Bronchial epithelial cell (primary cell): ENCODE measurements around the gene IQCN. TPM values are rescaled to one million over a fixed set of nuclear protein-coding genes. Genes with fewer than 3 reads are reported as not detected.

ENCODE experiments used
- DNase-seq: peaks from one replicate; pipeline ENCODE4 v3.0.0-alpha.2; 2010; ENCODE audit warnings: low read depth
- FAIRE-seq: peaks from 2 replicates; lab custom pipeline; 2011; peaks lifted over from hg19 to GRCh38; lab: Jason Lieb, UNC
- H3K27me3 ChIP-seq: 2 replicates; pipeline ENCODE4 v1.5.1; 2011; ENCODE audit warnings: low read length; ENCODE audit not compliant: control insufficient read depth, insufficient read depth
- H3K36me3 ChIP-seq: 2 replicates; pipeline ENCODE4 v1.5.1; 2011; ENCODE audit warnings: low read length; ENCODE audit not compliant: control insufficient read depth, insufficient read depth
- H3K4me3 ChIP-seq: 2 replicates; pipeline ENCODE4 v1.5.1; 2011; ENCODE audit warnings: mild to moderate bottlenecking, low read depth, low read length, control low read depth
- total RNA-seq: library from RNA; depleted of rRNA; stranded (reverse); fragments of >200 nt; gene quantifications from 2 replicates; pipeline ENCODE4 v1.2.1, GENCODE V29; 2014
- TF ChIP-seq, protein P1 (sequence below): IDR thresholded peaks from 2 replicates; pipeline ENCODE4 v1.5.1; 2011; ENCODE audit warnings: mild to moderate bottlenecking, moderate library complexity, low read length, control low read depth, inconsistent platforms; ENCODE audit not compliant: insufficient read depth, severe bottlenecking

The IQCN gene
- total RNA-seq, 1 donor from 2014 or later: not detected

DNA sequence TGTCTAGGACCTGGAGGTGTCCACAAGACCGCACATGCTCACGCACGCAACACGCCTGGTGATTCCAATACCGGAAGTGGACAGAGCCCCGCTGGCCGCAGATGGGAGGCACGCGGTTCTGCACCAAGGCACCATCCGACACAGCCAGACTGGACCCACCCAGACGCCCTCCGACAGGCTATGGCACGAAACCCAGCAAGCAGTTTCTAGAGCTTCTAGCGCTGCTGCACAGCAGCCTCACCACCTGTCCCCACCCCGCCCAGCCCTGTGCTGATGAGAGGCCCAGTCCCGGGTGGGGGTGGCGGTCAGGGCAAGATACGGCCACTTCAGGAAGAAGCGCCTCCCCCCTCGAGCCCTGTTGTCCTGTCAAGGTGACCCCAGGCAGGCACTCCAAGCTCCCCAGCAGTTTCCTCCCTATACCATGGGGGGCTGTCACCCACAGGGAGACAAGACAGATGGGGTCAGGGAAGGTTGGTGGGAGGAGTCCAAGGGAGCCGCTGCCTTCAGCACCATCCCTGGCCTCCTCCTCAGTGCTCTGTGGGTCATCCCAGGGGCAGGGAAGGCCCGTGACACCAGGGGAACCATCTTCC lies 37.3 kb upstream of the IQCN start:
- TF ChIP-seq, protein P1, sequence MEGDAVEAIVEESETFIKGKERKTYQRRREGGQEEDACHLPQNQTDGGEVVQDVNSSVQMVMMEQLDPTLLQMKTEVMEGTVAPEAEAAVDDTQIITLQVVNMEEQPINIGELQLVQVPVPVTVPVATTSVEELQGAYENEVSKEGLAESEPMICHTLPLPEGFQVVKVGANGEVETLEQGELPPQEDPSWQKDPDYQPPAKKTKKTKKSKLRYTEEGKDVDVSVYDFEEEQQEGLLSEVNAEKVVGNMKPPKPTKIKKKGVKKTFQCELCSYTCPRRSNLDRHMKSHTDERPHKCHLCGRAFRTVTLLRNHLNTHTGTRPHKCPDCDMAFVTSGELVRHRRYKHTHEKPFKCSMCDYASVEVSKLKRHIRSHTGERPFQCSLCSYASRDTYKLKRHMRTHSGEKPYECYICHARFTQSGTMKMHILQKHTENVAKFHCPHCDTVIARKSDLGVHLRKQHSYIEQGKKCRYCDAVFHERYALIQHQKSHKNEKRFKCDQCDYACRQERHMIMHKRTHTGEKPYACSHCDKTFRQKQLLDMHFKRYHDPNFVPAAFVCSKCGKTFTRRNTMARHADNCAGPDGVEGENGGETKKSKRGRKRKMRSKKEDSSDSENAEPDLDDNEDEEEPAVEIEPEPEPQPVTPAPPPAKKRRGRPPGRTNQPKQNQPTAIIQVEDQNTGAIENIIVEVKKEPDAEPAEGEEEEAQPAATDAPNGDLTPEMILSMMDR: no peak
- DNase-seq (no peak), FAIRE-seq (no peak)
- Histone ChIP-seq H3K27me3 (no peaks in the 10 kb centered on the region), H3K36me3 (peaks cover 26% of the 10 kb centered on the region), H3K4me3 (no peak overlapping the region)

DNA sequence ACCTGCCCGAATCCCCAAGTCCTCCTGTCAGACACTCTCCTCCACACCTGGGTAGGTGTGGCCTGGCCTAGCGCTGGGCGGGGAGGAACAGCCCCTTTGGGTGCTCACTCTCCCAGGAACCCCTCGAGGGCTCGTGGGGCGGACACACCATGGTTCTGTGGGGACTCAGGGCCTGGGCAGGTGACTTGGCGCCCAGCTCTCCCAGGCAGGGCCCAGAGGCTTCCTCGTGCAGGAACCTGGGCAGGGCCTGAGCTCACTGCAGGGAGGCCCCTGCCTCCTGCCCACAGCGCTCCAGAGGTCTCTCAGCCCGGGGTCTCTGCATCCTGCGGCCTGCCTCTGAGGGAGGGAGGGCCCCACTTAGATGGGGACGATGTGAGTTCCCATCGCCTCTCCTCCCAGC lies 36.7 kb upstream of the IQCN start:
- DNase-seq (no peak), FAIRE-seq (no peak)
- Histone ChIP-seq H3K27me3 (no peaks in the 10 kb centered on the region), H3K36me3 (peaks cover 28% of the 10 kb centered on the region), H3K4me3 (no peak overlapping the region)
- TF ChIP-seq, protein P1: no peak

DNA sequence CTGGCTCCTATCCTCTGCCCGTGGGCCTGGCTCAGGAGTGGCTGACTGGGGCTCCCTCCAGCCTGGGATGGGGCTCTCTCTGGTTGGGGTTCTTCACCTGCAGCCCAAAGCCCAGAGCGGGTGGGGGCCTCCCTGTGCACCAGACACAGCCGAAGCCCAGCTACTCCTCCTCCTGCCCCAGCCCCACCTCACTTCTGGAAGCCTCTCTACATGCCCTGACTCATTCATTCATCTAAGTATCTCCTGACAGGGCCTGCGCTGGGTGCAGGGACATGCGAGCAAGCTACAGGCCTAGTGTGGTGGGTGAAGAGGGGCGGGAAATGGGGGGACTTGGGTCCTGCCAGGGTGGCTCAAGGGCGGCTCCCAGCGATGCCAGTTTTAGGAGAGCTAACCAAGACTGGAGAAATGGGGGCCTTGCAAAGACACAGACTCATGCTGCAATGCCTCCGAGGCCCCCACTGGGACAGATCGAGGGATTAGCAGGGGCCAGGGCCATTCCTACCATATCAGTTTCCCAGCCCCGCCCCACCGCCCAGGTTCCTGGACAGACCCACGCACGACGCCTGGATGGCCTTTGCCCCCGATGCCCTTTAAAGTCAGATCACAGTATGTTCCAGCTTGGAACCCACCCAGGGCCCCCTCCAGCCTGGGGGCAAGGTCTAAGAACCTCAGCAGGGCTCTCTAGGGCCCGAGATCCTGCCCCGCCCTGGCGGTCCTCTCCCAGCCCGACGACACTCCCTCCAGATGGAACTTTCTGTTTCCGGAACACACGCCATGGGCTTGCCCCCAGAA lies 36.1 kb upstream of the IQCN start:
- DNase-seq: no peak
- no peak for FAIRE-seq
- H3K36me3 ChIP-seq: peaks cover 26% of the 10 kb centered on the region

DNA sequence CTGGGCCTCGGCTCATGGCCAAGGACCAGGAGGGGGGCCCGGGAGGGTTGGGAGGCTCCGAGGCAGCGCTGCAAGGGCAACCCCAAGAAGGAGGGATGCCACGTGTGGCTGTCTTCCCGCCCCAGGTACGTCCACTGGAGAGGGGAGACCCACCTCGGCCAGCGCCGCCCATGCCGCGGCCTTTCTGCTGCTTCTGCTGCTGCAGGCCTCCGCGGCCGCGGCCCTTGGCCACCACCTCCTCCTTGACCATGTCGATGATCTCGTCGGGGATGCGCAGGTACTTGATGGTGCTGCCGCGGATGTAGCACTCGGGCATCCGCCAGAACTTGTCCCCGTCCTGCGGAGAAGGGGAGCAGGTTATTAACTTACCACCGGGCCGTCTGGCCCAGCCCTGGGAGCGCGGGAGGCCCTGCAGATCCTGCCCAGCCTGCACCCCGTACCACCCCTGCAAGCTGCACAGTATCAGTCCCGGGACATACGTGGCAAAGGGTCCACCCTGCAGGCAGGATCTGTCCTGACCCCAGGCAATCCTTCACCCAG lies 35.3 kb upstream of the IQCN start:
- TF ChIP-seq, protein P1: no peak
- H3K27me3 ChIP-seq: no peaks in the 10 kb centered on the region
- no peak for FAIRE-seq
- peaks cover 26% of the 10 kb centered on the region for H3K36me3 ChIP-seq
- no peak overlapping the region for H3K4me3 ChIP-seq
- DNase-seq: no peak

More for the DNA sequence above, 36.1 kb upstream of the IQCN start:
- H3K27me3 ChIP-seq: no peaks in the 10 kb centered on the region
- no peak overlapping the region for H3K4me3 ChIP-seq
- TF ChIP-seq, protein P1: no peak

DNA sequence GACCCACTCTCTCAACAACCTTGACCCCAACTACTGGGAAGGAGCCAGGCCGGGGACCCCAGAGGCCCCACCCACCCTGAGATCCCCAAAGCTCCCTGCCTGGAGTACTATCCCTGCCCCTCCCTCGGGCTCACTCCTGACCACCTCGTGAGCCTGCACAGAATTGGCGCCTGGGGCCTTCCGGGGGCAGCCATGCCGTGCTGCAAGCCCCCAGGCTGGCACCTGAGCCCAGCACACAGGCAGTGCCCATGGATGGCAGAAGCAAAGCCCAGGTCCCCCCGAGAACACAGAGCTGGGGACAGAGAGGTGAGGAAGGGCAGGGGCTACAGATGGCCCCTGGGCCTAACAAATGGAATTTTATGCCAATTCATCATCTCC lies 34.7 kb upstream of the IQCN start:
- FAIRE-seq (no peak), DNase-seq (no peak)
- Histone ChIP-seq H3K27me3 (no peaks in the 10 kb centered on the region), H3K36me3 (peaks cover 23% of the 10 kb centered on the region), H3K4me3 (no peak overlapping the region)
- TF ChIP-seq, protein P1: no peak
